Mucosa of descending colon (tissue), 3 donors: ENCODE data around the gene VPS9D1. TPM values are rescaled to one million over a fixed set of nuclear protein-coding genes. Genes with fewer than 3 reads are reported as not detected.
"Not testable (repeated sequence)": the region's sequence is repeated elsewhere in the genome, so short reads cannot be mapped to it uniquely, and the experiment has no call there.

ENCODE experiments used
- ATAC-seq: fragments of 200-7000 bp; cut with Tn5 transposase; one replicate; pipeline ENCODE4 v1.9.1; 2020; ENCODE audit warnings: mild to moderate bottlenecking, moderate library complexity
- DNase-seq, 3 donors: peaks; one replicate each; pipeline ENCODE4 v3.0.0-alpha.2; 2020
- H3K36me3 ChIP-seq: fragments of 200-600 bp; one replicate; pipeline ENCODE4 v1.8.0; 2021; ENCODE audit warnings: low read depth, mild to moderate bottlenecking
- H3K4me1 ChIP-seq: fragments of 200-600 bp; one replicate; pipeline ENCODE4 v1.8.0; 2021; ENCODE audit warnings: low read depth, mild to moderate bottlenecking
- H3K4me3 ChIP-seq: fragments of 200-600 bp; one replicate; pipeline ENCODE4 v1.8.0; 2021; ENCODE audit warnings: mild to moderate bottlenecking
- H3K9me3 ChIP-seq: fragments of 200-600 bp; one replicate; pipeline ENCODE4 v1.8.0; 2021; ENCODE audit warnings: mild to moderate bottlenecking
- intact Hi-C, 2 donors: fragments of 100-400 bp; cut with DNase I in 1 of 2; cut with micrococcal nuclease in 1 of 2; formaldehyde crosslinking; loops; one replicate each; pipeline versions ENCODE4 v1.11.0 to v1.11.1; 2022; cut with DNase I, micrococcal nuclease
- total RNA-seq, 3 donors: library from RNA; stranded (reverse); fragmentation: NEBNext Ultra II Directional in 2 of 3; extraction: Animal tissue kit (Norgen Biotek cat#: 25700) in 2 of 3; gene quantifications; one replicate each; pipeline versions ENCODE4 v1.2.1 to v1.2.4, GENCODE V29; 2021 to 2023
- TF ChIP-seq, protein P1 (sequence below): fragments of 200-600 bp; IDR thresholded peaks from one replicate; pipeline ENCODE4 v1.8.0; 2022; ENCODE audit warnings: antibody characterized with exemption, mild to moderate bottlenecking
- donor health status: DM: no; HTN: no; CAD: no; lungs with moderate emphysema.
- donor health status: DM: no; HTN: no; CAD: no.
- donor health status: DM: no; HTN: yes; CAD: no.

Gene VPS9D1
- total RNA-seq, 3 donors from 2014 or later, result 15.3 to 20.6 (median 16.4) TPM

DNA sequence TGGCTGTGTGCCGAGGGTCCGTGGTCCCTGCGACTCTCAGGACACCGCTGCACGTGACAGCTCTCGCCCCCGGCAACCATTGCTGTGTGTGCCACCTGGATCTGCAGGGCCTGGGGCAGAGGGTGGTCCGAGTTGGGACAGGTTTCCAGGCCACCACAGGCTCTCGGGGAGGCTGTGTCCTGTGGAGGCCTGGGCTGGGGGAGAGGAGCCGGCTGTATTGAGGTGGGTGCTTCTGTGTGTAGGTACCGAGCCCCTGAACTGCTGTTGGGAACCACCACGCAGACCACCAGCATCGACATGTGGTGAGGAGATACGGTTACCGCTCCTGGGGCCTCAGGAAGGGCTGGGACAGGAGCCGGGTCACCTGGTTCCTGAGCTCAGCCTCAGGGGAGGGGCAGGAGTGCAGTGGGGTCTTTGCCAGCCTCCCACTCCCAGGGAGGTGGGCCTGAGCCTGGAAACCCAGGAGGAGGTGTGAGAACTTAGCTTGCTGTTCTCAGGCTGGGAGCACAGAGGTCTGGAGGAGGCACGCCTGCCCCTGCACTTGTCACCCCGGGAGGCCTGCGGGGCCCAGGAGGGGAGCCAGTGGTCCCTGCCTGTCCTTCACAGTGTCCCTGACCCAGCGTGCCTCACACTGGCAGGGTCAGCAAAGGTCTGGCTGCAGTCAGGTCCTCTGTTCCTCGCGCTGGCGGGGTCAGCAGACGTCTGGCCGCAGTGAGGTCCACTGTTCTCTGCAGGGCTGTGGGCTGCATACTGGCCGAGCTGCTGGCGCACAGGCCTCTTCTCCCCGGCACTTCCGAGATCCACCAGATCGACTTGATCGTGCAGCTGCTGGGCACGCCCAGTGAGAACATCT is 26.5 kb downstream of the VPS9D1 start:
- TF ChIP-seq, protein P1, sequence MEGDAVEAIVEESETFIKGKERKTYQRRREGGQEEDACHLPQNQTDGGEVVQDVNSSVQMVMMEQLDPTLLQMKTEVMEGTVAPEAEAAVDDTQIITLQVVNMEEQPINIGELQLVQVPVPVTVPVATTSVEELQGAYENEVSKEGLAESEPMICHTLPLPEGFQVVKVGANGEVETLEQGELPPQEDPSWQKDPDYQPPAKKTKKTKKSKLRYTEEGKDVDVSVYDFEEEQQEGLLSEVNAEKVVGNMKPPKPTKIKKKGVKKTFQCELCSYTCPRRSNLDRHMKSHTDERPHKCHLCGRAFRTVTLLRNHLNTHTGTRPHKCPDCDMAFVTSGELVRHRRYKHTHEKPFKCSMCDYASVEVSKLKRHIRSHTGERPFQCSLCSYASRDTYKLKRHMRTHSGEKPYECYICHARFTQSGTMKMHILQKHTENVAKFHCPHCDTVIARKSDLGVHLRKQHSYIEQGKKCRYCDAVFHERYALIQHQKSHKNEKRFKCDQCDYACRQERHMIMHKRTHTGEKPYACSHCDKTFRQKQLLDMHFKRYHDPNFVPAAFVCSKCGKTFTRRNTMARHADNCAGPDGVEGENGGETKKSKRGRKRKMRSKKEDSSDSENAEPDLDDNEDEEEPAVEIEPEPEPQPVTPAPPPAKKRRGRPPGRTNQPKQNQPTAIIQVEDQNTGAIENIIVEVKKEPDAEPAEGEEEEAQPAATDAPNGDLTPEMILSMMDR, result no peak
- intact Hi-C loops, result no loop called here
- H3K4me1 ChIP-seq, result no peaks in the 10 kb centered on the region
- H3K4me3 ChIP-seq, result no peak overlapping the region
- no peaks in the 10 kb centered on the region for H3K36me3 ChIP-seq
- DNase-seq (peak in 2 of 3 donors; percentile 21 to 48), ATAC-seq (no peak)
- H3K9me3 ChIP-seq, result no peaks in the 10 kb centered on the region

DNA sequence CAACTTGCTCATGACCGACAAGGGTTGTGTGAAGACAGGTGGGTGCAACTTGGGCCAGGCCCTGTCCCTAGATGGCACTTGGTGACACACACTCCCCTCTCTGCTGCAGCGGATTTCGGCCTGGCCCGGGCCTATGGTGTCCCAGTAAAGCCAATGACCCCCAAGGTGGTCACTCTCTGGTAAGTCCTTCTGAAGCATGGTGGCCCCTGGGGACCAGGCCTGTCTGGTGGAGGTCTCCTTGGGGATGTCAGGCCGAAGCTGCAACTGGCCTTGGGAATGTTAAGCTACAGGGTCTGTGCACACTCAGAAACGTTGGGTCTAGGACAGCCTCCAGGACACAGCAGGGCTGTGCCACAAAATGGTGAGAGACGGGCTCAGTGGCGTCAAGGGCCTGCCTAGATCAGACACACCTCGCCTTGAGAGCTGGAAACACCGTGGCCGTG is 27.4 kb downstream of the VPS9D1 start:
- peaks cover 5% of the 10 kb centered on the region for H3K4me1 ChIP-seq
- no peaks in the 10 kb centered on the region for H3K36me3 ChIP-seq
- no peak for ATAC-seq
- peak in 2 of 3 donors; percentile 29 to 47 for DNase-seq
- H3K9me3 ChIP-seq, result no peaks in the 10 kb centered on the region
- intact Hi-C loops, result no loop called here
- TF ChIP-seq, protein P1, result no peak
- no peak overlapping the region for H3K4me3 ChIP-seq

DNA sequence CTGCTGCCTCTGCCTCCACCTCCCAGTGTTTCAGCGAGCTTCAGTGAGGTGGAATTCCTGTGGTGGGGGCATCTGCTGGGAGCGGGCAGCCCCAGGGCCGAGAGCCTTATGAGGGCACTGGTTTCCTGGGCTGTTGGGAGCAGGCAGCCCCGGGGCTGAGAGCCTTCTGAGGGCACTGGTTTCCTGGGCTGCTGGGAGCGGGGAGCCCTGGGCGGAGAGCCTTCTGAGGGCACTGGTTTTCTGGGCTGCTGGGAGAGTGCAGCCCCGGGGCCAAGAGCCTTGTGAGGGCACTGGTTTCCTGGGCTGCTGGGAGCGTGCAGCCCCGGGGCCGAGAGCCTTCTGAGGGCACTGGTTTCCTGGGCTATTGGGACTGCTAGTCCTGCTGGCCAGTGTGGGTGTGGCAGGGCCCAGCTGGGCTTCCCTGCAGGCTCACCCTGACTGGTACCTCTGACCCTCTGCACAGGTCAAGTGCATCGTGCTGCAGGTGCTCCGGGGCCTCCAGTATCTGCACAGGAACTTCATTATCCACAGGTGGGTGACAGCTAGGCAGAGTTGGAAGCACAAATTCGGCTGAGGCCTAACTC is 28.6 kb downstream of the VPS9D1 start:
- DNase-seq (peak in 1 of 3 donors; percentile 40), ATAC-seq (no peak)
- Histone ChIP-seq H3K9me3 (no peaks in the 10 kb centered on the region), H3K4me3 (no peak overlapping the region), H3K4me1 (peaks cover 17% of the 10 kb centered on the region), H3K36me3 (no peaks in the 10 kb centered on the region)
- intact Hi-C loops, result no loop called here
- TF ChIP-seq, protein P1, result no peak

DNA sequence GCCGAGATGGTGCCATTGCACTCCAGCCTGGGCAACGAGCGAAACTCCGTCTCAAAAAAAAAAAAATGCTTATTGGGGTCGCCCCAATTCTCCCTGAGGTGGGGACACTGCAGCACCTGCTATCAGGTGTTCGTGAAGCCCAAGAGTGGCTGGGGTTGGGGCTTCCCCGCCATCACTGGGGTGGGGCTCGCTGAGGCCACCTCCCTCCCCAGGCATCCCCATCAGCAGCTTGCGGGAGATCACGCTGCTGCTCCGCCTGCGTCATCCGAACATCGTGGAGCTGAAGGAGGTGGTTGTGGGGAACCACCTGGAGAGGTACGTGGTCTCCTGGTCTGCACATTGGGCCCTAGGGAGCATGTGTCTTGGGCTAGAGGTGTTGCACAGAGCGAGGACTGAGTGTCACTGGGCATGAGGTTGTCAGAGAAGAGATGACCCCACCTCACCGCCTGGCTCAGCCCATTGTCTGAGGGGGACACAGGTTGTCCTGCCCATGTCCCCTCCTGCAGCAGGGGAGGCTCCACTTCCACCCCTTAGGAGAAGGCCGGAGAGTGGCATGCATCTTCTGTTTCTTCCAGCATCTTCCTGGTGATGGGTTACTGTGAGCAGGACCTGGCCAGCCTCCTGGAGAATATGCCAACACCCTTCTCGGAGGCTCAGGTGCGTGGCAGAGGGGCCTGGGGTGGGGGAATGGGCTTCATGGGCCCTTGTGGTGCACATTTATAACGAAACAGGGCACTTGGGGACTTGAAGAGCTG is 29.3 kb downstream of the VPS9D1 start:
- H3K4me3 ChIP-seq, result no peak overlapping the region
- peaks cover 17% of the 10 kb centered on the region for H3K4me1 ChIP-seq
- ATAC-seq (no peak), DNase-seq (peak in 1 of 3 donors; percentile 29)
- intact Hi-C loops, result no loop called here
- TF ChIP-seq, protein P1, result no peak
- no peaks in the 10 kb centered on the region for H3K9me3 ChIP-seq
- H3K36me3 ChIP-seq, result no peaks in the 10 kb centered on the region

DNA sequence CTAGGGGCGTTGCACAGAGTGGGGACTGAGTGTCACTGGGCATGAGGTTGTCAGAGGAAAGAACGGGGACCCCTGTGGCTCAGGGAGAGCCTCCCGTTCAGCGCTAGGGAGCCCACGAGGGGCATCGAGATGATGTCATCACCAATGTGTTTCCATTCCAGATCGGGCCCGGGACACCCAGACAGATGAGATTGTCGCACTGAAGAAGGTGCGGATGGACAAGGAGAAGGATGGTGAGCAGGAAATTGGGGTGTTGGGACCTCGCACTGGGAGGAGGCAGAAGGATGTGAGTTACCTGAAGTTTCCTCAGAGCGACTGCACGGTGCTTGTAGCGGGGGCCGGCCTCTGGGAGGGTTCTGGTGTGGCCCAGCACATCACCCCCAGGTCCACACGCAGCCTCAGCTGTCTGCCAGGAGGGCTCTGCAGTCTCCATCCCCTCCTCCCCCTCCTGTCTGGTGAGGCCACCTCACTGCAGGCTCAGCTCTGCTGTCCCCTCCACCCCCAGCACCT is 30.3 kb downstream of the VPS9D1 start:
- no peaks in the 10 kb centered on the region for H3K36me3 ChIP-seq
- ATAC-seq (no peak), DNase-seq (peak in 1 of 3 donors; percentile 31)
- H3K4me1 ChIP-seq, result peaks cover 17% of the 10 kb centered on the region
- intact Hi-C loops, result no loop called here
- H3K9me3 ChIP-seq, result no peaks in the 10 kb centered on the region
- no peak overlapping the region for H3K4me3 ChIP-seq
- TF ChIP-seq, protein P1, result no peak

DNA sequence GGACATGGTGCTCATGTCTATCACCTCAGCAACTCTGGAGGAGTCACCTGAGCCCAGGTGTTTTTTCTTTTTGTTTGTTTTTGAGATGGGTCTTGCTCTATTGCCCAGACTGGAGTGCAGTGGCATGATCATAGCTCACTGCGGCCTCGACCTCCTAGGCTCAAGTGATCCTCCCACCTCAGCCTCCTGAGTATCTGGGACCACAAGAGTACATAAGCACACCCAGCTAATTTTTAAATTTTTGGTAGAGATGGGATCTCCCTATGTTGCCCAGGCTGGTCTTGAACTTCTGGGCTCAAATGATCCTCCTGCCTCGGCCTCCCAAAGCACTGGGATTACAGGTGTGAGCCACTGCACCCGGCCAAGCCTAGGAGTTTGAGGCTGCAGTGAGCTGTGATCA is 31.1 kb downstream of the VPS9D1 start:
- peaks cover 17% of the 10 kb centered on the region for H3K4me1 ChIP-seq
- H3K36me3 ChIP-seq, H3K9me3 ChIP-seq, intact Hi-C loops, H3K4me3 ChIP-seq, ATAC-seq: not testable (repeated sequence)
- peak in 1 of 3 donors; percentile 18 for DNase-seq
